ENCODE measurements around the gene FAM72C. TPM values are rescaled to one million over a fixed set of nuclear protein-coding genes. Genes with fewer than 3 reads are reported as not detected.
"Not testable (repeated sequence)": the region's sequence is repeated elsewhere in the genome, so short reads cannot be mapped to it uniquely, and the experiment has no call there.

FAM72C gene
- total RNA-seq, 1 donor from 2014 or later, result 0.61 TPM

- FAIRE-seq; H3K9me3 Mint-ChIP-seq (ENCODE audit: unreplicated experiment); H3K4me3 Mint-ChIP-seq (ENCODE audit: unreplicated experiment); H3K27me3 ChIP-seq (ENCODE audit: insufficient read depth, low read length); H3K4me1 ChIP-seq (ENCODE audit: insufficient read depth, low read length); H3K36me3 Mint-ChIP-seq (ENCODE audit: low read depth, unreplicated experiment); H3K9me3 ChIP-seq (ENCODE audit: insufficient read depth, low read depth, low read length); H3K4me1 Mint-ChIP-seq (ENCODE audit: low read depth, unreplicated experiment); H3K4me2 ChIP-seq (ENCODE audit: low read length); H3K27ac ChIP-seq (ENCODE audit: low read depth, low read length); H3K27me3 Mint-ChIP-seq (ENCODE audit: low read depth, unreplicated experiment); H2AFZ ChIP-seq (ENCODE audit: low read depth, low read length); H3K27ac Mint-ChIP-seq (ENCODE audit: unreplicated experiment); H3K9ac ChIP-seq (ENCODE audit: low read length); H4K20me1 ChIP-seq (ENCODE audit: insufficient read depth, low read length); H3K36me3 ChIP-seq (ENCODE audit: insufficient read depth, low read length); H3K4me3 ChIP-seq (ENCODE audit: insufficient read depth, low read depth, low read length); DNase-seq (ENCODE audit: low read depth); H3K79me2 ChIP-seq (ENCODE audit: insufficient read depth, low read length): not testable (repeated sequence)
Measured at GRCh38 chr1:143988602-143989426, 17.0 kb upstream of the FAM72C start.

DNA sequence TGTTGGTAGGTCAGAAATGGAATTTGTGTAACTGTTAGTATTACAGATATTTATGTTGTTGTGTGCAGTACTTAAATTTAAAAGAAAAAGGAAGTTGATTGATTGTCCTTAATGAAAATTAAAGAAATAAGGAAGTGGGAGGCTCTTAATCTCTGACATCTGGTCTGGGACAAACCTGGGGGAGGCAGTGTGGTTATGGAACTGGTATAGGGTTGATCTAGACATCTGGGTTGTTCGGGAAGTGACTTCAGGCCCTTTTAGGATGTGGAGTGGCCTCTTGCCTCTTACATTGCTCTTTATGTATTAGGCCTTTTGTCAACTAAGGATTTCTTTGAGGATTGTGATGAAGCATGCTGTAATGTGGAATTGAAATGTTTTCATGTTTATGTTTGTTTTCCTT is 16.1 kb upstream of the FAM72C start:
- not testable (repeated sequence) for H3K27me3 Mint-ChIP-seq (ENCODE audit: low read depth, unreplicated experiment); FAIRE-seq; H3K79me2 ChIP-seq (ENCODE audit: insufficient read depth, low read length); H3K4me2 ChIP-seq (ENCODE audit: low read length); H3K27ac Mint-ChIP-seq (ENCODE audit: unreplicated experiment); H3K9ac ChIP-seq (ENCODE audit: low read length); H3K27me3 ChIP-seq (ENCODE audit: insufficient read depth, low read length); H3K36me3 ChIP-seq (ENCODE audit: insufficient read depth, low read length); H3K27ac ChIP-seq (ENCODE audit: low read depth, low read length); H3K36me3 Mint-ChIP-seq (ENCODE audit: low read depth, unreplicated experiment); H3K4me1 ChIP-seq (ENCODE audit: insufficient read depth, low read length); H3K4me3 ChIP-seq (ENCODE audit: insufficient read depth, low read depth, low read length); H3K9me3 Mint-ChIP-seq (ENCODE audit: unreplicated experiment); H2AFZ ChIP-seq (ENCODE audit: low read depth, low read length); H3K4me1 Mint-ChIP-seq (ENCODE audit: low read depth, unreplicated experiment); H3K4me3 Mint-ChIP-seq (ENCODE audit: unreplicated experiment); DNase-seq (ENCODE audit: low read depth); H3K9me3 ChIP-seq (ENCODE audit: insufficient read depth, low read depth, low read length); H4K20me1 ChIP-seq (ENCODE audit: insufficient read depth, low read length)

GRCh38 chr1:143984721-143985473 is 13.1 kb upstream of the FAM72C start:
- not testable (repeated sequence) for H3K4me3 Mint-ChIP-seq (ENCODE audit: unreplicated experiment); H3K4me1 Mint-ChIP-seq (ENCODE audit: low read depth, unreplicated experiment); H3K36me3 ChIP-seq (ENCODE audit: insufficient read depth, low read length); H3K27ac Mint-ChIP-seq (ENCODE audit: unreplicated experiment); H3K4me1 ChIP-seq (ENCODE audit: insufficient read depth, low read length); FAIRE-seq; H3K36me3 Mint-ChIP-seq (ENCODE audit: low read depth, unreplicated experiment); H3K27ac ChIP-seq (ENCODE audit: low read depth, low read length); H3K79me2 ChIP-seq (ENCODE audit: insufficient read depth, low read length); H3K9me3 Mint-ChIP-seq (ENCODE audit: unreplicated experiment); H3K9ac ChIP-seq (ENCODE audit: low read length); H3K9me3 ChIP-seq (ENCODE audit: insufficient read depth, low read depth, low read length); DNase-seq (ENCODE audit: low read depth); H3K4me2 ChIP-seq (ENCODE audit: low read length); H3K4me3 ChIP-seq (ENCODE audit: insufficient read depth, low read depth, low read length); H4K20me1 ChIP-seq (ENCODE audit: insufficient read depth, low read length); H2AFZ ChIP-seq (ENCODE audit: low read depth, low read length); H3K27me3 ChIP-seq (ENCODE audit: insufficient read depth, low read length); H3K27me3 Mint-ChIP-seq (ENCODE audit: low read depth, unreplicated experiment)

DNA sequence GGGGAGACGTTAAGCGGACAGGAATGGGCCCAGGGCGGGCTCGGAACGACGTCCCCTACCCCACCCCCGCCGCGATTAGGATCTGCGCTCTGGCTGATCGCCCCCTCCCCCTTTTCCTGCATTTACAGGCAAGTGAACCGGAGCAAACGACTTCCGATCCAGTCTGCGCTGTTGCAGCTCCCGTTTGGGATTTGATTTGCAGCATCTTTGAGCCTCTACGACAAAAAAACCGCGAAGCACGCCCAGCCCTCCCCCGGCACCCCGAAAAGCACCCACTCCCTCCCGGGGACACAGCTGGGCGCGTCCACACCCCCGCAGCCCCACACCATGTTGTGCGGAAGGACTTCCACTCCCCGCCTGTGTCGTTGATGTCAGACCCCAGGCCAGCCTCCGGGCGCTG is 2.6 kb upstream of the FAM72C start:
- H3K27me3 Mint-ChIP-seq (ENCODE audit: low read depth, unreplicated experiment); H3K36me3 Mint-ChIP-seq (ENCODE audit: low read depth, unreplicated experiment); H3K4me3 Mint-ChIP-seq (ENCODE audit: unreplicated experiment); H3K4me3 ChIP-seq (ENCODE audit: insufficient read depth, low read depth, low read length); H3K79me2 ChIP-seq (ENCODE audit: insufficient read depth, low read length); H3K4me1 ChIP-seq (ENCODE audit: insufficient read depth, low read length); H3K27me3 ChIP-seq (ENCODE audit: insufficient read depth, low read length); H3K9ac ChIP-seq (ENCODE audit: low read length); H3K9me3 Mint-ChIP-seq (ENCODE audit: unreplicated experiment); DNase-seq (ENCODE audit: low read depth); H3K27ac Mint-ChIP-seq (ENCODE audit: unreplicated experiment); H3K36me3 ChIP-seq (ENCODE audit: insufficient read depth, low read length); FAIRE-seq; H2AFZ ChIP-seq (ENCODE audit: low read depth, low read length); H3K27ac ChIP-seq (ENCODE audit: low read depth, low read length); H3K4me1 Mint-ChIP-seq (ENCODE audit: low read depth, unreplicated experiment); H4K20me1 ChIP-seq (ENCODE audit: insufficient read depth, low read length); H3K9me3 ChIP-seq (ENCODE audit: insufficient read depth, low read depth, low read length): not testable (repeated sequence)
- H3K4me2 ChIP-seq (ENCODE audit: low read length), result peak overlapping the region; percentile 30

DNA sequence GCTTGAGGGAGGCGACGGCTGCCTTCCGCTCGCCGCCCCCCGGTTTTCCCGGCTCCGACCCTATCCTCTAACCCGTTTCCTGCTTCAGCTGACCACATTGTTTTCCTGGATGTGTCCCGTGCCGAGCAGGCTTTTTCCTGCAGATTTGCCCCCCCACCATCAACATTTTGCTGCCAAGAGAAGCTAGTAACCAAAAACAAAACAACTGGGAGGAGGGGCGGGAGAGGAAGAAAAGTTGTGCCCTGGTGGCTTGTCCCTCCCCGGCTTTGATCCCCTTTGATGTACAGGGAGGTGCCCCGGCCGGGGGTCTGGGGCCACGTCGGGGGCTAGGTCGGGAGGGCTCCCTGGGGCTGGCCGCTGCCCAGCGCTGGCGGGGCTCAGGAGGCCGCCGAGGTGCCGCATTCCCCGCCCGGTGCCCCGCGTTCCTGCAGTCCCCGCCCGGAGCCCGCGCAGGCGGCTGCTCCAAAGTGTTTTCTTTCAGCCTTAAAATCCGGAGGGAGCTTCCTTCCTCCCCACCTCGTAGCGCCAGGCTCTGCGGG is 2.2 kb upstream of the FAM72C start:
- H3K27ac ChIP-seq (ENCODE audit: low read depth, low read length); H3K27me3 ChIP-seq (ENCODE audit: insufficient read depth, low read length); DNase-seq (ENCODE audit: low read depth); H3K79me2 ChIP-seq (ENCODE audit: insufficient read depth, low read length); H3K9me3 ChIP-seq (ENCODE audit: insufficient read depth, low read depth, low read length); H3K4me3 ChIP-seq (ENCODE audit: insufficient read depth, low read depth, low read length); FAIRE-seq; H3K27me3 Mint-ChIP-seq (ENCODE audit: low read depth, unreplicated experiment); H3K9me3 Mint-ChIP-seq (ENCODE audit: unreplicated experiment); H3K36me3 ChIP-seq (ENCODE audit: insufficient read depth, low read length); H4K20me1 ChIP-seq (ENCODE audit: insufficient read depth, low read length); H3K4me1 Mint-ChIP-seq (ENCODE audit: low read depth, unreplicated experiment); H2AFZ ChIP-seq (ENCODE audit: low read depth, low read length); H3K36me3 Mint-ChIP-seq (ENCODE audit: low read depth, unreplicated experiment); H3K4me1 ChIP-seq (ENCODE audit: insufficient read depth, low read length); H3K27ac Mint-ChIP-seq (ENCODE audit: unreplicated experiment): not testable (repeated sequence)
- H3K4me2 ChIP-seq (ENCODE audit: low read length), result peak overlapping the region; percentile 39
- H3K4me3 Mint-ChIP-seq (ENCODE audit: unreplicated experiment), result peak overlapping the region; percentile 89
- peak overlapping the region; percentile 35 for H3K9ac ChIP-seq (ENCODE audit: low read length)

Measured in astrocyte (in vitro differentiated cells and primary cell).